Activated T-cell treated with anti-CD3 and anti-CD28 coated beads, Interleukin-2, amount 50 U/mL, for 72 hours (primary cell): ENCODE results near the gene YWHAQ. TPM values are rescaled to one million over a fixed set of nuclear protein-coding genes. Genes with fewer than 3 reads are reported as not detected.
A peak's percentile ranks its signal among the peaks of the same experiment; 100 is the strongest.

ENCODE experiments used
- ATAC-seq, 2 donors: fragments of 150-1000 bp; cut with Tn5 transposase; replicated peaks in 1 of 2; 2 replicates each; pipeline ENCODE4 v1.10.0; 2021; ENCODE audit warnings: moderate library complexity in 2 of 2, mild to moderate bottlenecking in 1 of 2
- DNase-seq, 2 donors: peaks; one replicate each; pipeline ENCODE4 v3.0.0; 2021 to 2022; ENCODE audit warnings: mixed read lengths in 1 of 2
- H3K27ac Mint-ChIP-seq: one replicate; pipeline ENCODE4 v1.8.0; 2022; ENCODE audit warnings: mild to moderate bottlenecking, moderate library complexity, mixed read lengths
- H3K27me3 Mint-ChIP-seq: one replicate; pipeline ENCODE4 v1.8.0; 2022; ENCODE audit warnings: low read depth, mixed read lengths
- H3K36me3 Mint-ChIP-seq, 2 donors: one replicate each; pipeline ENCODE4 v1.8.0; 2022; ENCODE audit warnings: mixed read lengths in 2 of 2, mild to moderate bottlenecking in 1 of 2; ENCODE audit not compliant: insufficient read depth in 2 of 2
- H3K4me1 Mint-ChIP-seq: one replicate; pipeline ENCODE4 v1.8.0; 2022; ENCODE audit warnings: low read depth, mixed read lengths
- H3K4me3 Mint-ChIP-seq, 2 donors: one replicate each; pipeline ENCODE4 v1.8.0; 2022; ENCODE audit warnings: mild to moderate bottlenecking in 2 of 2, mixed read lengths in 2 of 2, moderate library complexity in 2 of 2
- H3K9me3 Mint-ChIP-seq, 2 donors: one replicate each; pipeline ENCODE4 v1.8.0; 2022; ENCODE audit warnings: mixed read lengths in 2 of 2
- total RNA-seq, 2 donors: library from RNA; stranded (reverse); gene quantifications; one replicate each; pipeline ENCODE4 v1.2.3, GENCODE V29; 2022

Gene YWHAQ
- total RNA-seq, 2 donors from 2014 or later: 207 to 251 TPM

DNA sequence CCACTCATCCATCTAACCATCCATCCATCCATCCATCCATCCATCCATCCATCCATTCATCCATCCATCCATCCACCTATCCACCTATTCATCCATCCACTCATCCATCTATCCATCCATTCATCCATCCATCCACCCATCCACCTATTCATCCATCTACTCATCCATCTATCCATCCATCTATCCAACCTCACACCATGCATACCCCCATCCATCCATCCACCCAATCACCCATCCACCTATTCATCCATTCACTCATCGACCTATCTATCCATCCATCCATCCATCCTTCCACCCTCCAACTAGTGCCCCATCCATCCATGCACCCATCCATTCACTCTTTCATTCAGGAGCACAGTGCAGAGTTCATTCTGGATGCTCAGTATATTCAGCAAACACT lies 21.5 kb upstream of the YWHAQ start:
- Mint-ChIP-seq H3K9me3 (peaks cover 1 to 2% of the 10 kb centered on the region in 2 donors), H3K36me3 (peaks cover 0 to 3% of the 10 kb centered on the region in 2 donors), H3K27me3 (peaks cover 19% of the 10 kb centered on the region), H3K4me3 (peak overlapping the region in 1 of 2 donors; percentile 2), H3K27ac (no peak overlapping the region), H3K4me1 (peaks cover 59% of the 10 kb centered on the region)
- DNase-seq (no peak), ATAC-seq (no peak)

DNA sequence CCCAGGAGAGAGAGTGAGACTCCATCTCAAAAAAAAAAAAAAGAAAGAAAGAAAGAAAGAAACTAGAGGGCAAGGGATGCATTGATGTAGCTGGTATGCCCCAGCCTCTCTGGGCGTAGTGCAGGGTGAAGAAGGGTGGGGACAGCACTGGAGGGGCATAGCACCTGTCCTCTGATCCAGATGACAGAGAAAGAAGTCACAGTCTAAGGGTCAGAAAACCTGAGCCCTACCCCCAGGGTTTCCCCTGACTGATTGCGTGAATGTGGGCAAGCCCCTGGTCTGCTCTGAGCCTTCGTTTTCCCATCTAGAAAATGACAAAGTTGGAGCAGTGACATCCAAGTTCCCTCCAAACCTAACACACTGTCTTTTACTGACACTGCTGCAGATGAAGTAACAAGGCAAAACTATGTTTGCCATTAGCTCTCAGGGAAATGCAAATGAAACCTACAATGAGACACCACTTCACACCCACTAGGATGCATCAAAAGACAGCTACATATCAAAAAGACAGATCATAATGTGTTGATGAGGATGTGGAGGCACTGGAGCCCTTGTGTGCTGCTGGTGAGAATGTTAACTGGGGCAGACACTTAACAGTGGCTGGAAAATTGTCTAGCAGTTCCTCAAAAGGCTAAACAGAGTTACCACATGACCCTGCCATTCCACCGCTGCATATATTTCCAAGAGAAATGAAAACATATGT lies 19.5 kb upstream of the YWHAQ start:
- Mint-ChIP-seq H3K9me3 (peaks cover 1 to 2% of the 10 kb centered on the region in 2 donors), H3K4me3 (no peak overlapping the region), H3K27me3 (peaks cover 24% of the 10 kb centered on the region), H3K36me3 (peaks cover 0 to 3% of the 10 kb centered on the region in 2 donors), H3K4me1 (peaks cover 45% of the 10 kb centered on the region), H3K27ac (peak overlapping the region; percentile 33)
- ATAC-seq (peak in 1 of 2 donors; percentile 8), DNase-seq (no peak)

DNA sequence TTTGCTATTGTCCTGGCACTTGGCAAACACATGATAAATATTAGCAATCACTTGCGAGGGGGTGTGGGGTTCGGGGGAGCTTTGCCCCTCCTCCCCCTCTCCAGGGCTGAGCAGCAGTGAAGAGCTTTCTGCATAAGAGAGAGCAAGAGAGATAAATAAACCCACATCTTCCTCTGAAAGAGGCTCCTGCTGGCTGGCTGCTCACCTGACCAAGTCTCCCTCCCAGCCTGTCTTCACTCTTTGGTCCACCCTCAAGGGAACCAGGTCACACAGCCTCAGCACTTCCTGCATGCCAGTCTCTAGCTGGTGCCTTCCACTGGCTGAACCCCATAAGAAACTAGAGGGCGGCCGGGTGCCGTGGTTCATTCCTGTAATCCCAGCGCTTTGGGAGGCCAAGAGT lies 18.5 kb upstream of the YWHAQ start:
- peaks cover 34% of the 10 kb centered on the region for H3K4me1 Mint-ChIP-seq
- no peak overlapping the region for H3K4me3 Mint-ChIP-seq
- peaks cover 1 to 2% of the 10 kb centered on the region in 2 donors for H3K9me3 Mint-ChIP-seq
- peaks cover 24% of the 10 kb centered on the region for H3K27me3 Mint-ChIP-seq
- ATAC-seq (no peak), DNase-seq (no peak)
- no peak overlapping the region for H3K27ac Mint-ChIP-seq
- H3K36me3 Mint-ChIP-seq: peaks cover 0 to 3% of the 10 kb centered on the region in 2 donors

- Mint-ChIP-seq H3K36me3 (peaks cover 0 to 3% of the 10 kb centered on the region in 2 donors), H3K4me3 (no peak overlapping the region), H3K4me1 (peaks cover 31% of the 10 kb centered on the region), H3K27ac (no peak overlapping the region), H3K27me3 (peaks cover 24% of the 10 kb centered on the region), H3K9me3 (peaks cover 1 to 2% of the 10 kb centered on the region in 2 donors)
- ATAC-seq: no peak
- DNase-seq: no peak
Observed at GRCh38 chr2:9648821-9649220, 18.0 kb upstream of the YWHAQ start.

GRCh38 chr2:9647884-9648283 lies 17.1 kb upstream of the YWHAQ start:
- peaks cover 33% of the 10 kb centered on the region for H3K4me1 Mint-ChIP-seq
- ATAC-seq: no peak
- no peak overlapping the region for H3K4me3 Mint-ChIP-seq

DNA sequence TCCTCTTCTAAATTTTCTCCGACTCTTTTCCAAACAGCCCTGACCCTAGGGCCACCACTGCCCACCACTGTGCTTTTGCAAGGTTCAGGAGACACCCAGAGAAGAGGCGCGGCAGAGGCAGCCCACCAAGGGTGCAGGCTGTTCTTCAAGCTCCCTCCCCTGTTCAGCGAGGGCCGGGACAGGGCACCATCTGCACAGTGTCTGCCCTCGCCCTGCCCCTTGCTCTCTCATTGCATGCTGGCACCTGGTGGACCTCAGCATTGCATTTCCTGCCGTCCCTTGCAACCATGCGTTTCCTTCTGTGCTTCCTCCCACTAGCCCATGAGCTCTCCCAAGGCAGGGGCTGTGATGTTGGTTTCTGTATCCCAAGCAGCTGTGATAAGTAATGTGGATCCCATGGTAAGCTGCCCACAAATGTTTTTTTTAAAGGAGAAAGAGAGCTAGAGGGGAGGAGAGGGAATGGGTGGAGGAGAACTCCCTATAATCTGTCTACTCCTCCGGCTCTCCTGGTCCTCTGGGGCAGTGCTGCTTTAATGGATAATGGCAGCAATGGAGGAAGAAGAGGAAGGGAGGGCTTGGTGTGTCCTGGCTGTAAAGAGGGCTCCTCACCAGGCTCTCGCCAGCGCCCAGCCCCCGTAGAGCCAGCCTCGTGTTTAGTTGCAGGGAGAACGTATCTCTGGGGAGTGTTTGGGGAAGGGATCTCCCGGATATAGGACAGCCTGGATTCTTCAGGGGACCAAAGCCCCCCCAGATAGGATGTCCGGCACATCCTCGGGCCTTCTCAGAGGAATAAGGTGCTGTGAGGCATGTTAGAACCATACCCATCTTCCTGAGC lies 15.6 kb upstream of the YWHAQ start:
- Mint-ChIP-seq H3K9me3 (peaks cover 0 to 1% of the 10 kb centered on the region in 2 donors), H3K27me3 (peaks cover 14% of the 10 kb centered on the region), H3K36me3 (peaks cover 0 to 3% of the 10 kb centered on the region in 2 donors), H3K4me1 (peaks cover 48% of the 10 kb centered on the region), H3K27ac (no peak overlapping the region), H3K4me3 (no peak overlapping the region)
- ATAC-seq (no peak), DNase-seq (no peak)

More at GRCh38 chr2:9647884-9648283, 17.1 kb upstream of the YWHAQ start:
- H3K9me3 Mint-ChIP-seq: peaks cover 1 to 2% of the 10 kb centered on the region in 2 donors
- H3K27me3 Mint-ChIP-seq: peaks cover 24% of the 10 kb centered on the region
- peaks cover 0 to 3% of the 10 kb centered on the region in 2 donors for H3K36me3 Mint-ChIP-seq
- no peak overlapping the region for H3K27ac Mint-ChIP-seq
- no peak for DNase-seq

- no peaks in the 10 kb centered on the region for H3K36me3 Mint-ChIP-seq
- H3K27me3 Mint-ChIP-seq: peaks cover 17% of the 10 kb centered on the region
- no peak for ATAC-seq
- no peak overlapping the region for H3K27ac Mint-ChIP-seq
- H3K4me1 Mint-ChIP-seq: peaks cover 51% of the 10 kb centered on the region
- DNase-seq: no peak
- H3K9me3 Mint-ChIP-seq: no peaks in the 10 kb centered on the region
- H3K4me3 Mint-ChIP-seq: no peak overlapping the region
Observed at GRCh38 chr2:9644603-9645002, 13.8 kb upstream of the YWHAQ start.

- H3K4me3 Mint-ChIP-seq: no peak overlapping the region
Observed at GRCh38 chr2:9644021-9644420, 13.2 kb upstream of the YWHAQ start.

GRCh38 chr2:9641641-9642040 lies 10.8 kb upstream of the YWHAQ start:
- H3K27ac Mint-ChIP-seq: no peak overlapping the region
- DNase-seq (peak; percentile 55), ATAC-seq (peak; percentile 89 to 92)
- peaks cover 16% of the 10 kb centered on the region for H3K27me3 Mint-ChIP-seq
- H3K9me3 Mint-ChIP-seq: no peaks in the 10 kb centered on the region
- peak overlapping the region; percentile 68 to 77 for H3K4me3 Mint-ChIP-seq
- H3K36me3 Mint-ChIP-seq: no peaks in the 10 kb centered on the region
- H3K4me1 Mint-ChIP-seq: peaks cover 49% of the 10 kb centered on the region

More at GRCh38 chr2:9644021-9644420, 13.2 kb upstream of the YWHAQ start:
- no peak overlapping the region for H3K27ac Mint-ChIP-seq
- no peaks in the 10 kb centered on the region for H3K9me3 Mint-ChIP-seq
- DNase-seq: no peak
- no peaks in the 10 kb centered on the region for H3K36me3 Mint-ChIP-seq
- ATAC-seq: no peak
- H3K27me3 Mint-ChIP-seq: peaks cover 20% of the 10 kb centered on the region
- peaks cover 45% of the 10 kb centered on the region for H3K4me1 Mint-ChIP-seq

- ATAC-seq (no peak), DNase-seq (no peak)
- Mint-ChIP-seq H3K27ac (peak overlapping the region; percentile 49), H3K9me3 (no peaks in the 10 kb centered on the region), H3K36me3 (no peaks in the 10 kb centered on the region), H3K27me3 (peaks cover 16% of the 10 kb centered on the region), H3K4me1 (peaks cover 49% of the 10 kb centered on the region), H3K4me3 (peak overlapping the region; percentile 26 to 59)
Observed at GRCh38 chr2:9640403-9641104, 9.8 kb upstream of the YWHAQ start.

GRCh38 chr2:9639740-9640343 lies 9.0 kb upstream of the YWHAQ start:
- Mint-ChIP-seq H3K4me1 (peaks cover 49% of the 10 kb centered on the region), H3K9me3 (no peaks in the 10 kb centered on the region), H3K27ac (no peak overlapping the region), H3K4me3 (no peak overlapping the region), H3K27me3 (peaks cover 16% of the 10 kb centered on the region), H3K36me3 (no peaks in the 10 kb centered on the region)
- DNase-seq: no peak
- ATAC-seq: no peak

DNA sequence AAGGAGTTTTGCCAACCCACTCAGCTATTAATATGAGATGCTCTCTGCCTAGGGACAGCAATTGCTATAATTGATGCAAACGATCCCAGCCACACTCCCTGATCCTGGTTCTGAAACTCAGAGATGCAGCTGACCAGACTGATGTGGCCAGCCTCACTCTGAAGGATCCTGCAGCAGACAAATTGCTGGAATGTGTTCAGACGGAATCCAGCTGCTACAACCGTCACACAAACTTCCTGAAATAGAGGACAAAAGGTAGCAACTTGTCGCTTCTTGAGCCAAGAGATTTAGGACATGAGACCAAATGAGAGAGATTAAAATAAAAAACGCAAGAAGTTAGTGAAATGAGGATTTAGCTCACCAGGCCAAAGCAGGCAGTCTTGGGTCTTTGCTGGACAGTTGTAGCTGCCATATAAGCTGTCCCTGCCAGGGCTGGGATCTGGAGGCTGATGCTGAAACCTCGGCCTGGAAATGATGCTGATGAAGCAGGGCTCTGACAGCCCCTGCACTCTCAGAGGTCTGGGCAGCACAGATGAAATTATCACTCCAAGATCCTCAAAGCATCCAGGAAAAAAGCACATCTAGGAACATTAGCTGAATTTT lies 8.3 kb upstream of the YWHAQ start:
- H3K4me3 Mint-ChIP-seq: no peak overlapping the region
- DNase-seq (no peak), ATAC-seq (no peak)
- H3K36me3 Mint-ChIP-seq: no peaks in the 10 kb centered on the region
- H3K27ac Mint-ChIP-seq: no peak overlapping the region
- peaks cover 16% of the 10 kb centered on the region for H3K27me3 Mint-ChIP-seq
- H3K4me1 Mint-ChIP-seq: peaks cover 49% of the 10 kb centered on the region
- H3K9me3 Mint-ChIP-seq: no peaks in the 10 kb centered on the region
